Globus pallidus (tissue), 1 donor: ENCODE results near the gene LMNTD2.

Source experiments
- DNase-seq: peaks from one replicate; pipeline ENCODE4 v3.0.0-alpha.2; 2015; ENCODE audit warnings: low spot score

LMNTD2 gene

DNA sequence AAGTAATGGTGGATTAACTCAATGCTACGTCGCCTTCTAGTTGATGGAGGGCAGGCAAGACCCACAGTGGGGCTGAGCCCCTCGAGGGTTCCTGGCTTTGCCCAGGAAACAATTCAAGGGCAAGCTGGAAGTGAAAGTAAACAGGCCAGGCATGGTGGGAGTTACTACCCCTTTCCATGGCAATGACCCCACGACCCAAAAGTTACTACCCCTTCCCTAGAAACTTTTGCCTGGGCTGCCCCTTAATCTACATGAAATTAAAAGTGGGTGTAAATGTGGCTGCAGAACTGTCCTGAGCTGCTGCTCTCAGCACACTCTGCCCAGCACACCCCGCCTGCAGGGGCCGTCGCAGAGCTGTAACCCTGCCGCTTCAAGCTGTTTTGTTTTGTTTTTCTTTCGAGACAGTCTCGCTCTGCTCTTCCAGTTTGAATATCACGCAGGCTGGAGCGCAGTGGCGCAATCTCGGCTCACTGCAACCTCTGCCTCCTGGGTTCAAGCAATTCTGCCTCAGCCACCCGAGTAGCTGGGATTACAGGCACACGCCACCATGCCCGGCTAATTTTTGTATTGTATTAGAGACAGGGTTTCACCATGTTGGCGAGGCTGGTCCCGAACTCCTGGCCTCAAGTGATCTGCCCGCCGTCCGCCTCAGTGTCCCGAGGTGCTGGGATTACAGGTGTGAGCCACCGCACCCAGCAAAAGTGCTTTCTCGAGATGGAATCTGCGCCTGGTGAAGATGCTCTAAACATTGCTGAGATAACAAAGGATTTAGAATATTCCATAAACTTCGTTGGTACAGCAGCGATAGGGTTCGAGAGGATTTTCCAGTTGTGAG, 47.6 kb downstream of the LMNTD2 start:
- no peak for DNase-seq

DNA sequence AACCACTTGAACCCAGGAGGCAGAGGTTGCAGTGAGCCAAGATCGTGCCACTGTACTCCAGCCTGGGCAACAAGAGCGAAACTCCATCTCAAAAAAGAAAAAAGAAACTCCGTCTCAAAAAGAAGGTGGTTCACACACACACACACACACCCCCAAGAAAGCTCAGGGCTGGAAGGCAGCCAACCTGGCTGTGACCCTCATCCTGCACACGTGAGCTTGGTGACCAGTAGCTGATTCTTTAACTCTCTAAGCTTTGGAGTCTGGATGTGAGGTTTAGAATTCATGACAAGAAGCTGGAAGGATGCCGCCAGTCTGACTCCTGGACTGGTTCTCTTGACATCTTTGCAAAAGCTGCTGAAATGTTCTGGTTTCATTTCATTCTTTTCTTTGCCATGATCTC, 51.6 kb downstream of the LMNTD2 start:
- no peak for DNase-seq

DNA sequence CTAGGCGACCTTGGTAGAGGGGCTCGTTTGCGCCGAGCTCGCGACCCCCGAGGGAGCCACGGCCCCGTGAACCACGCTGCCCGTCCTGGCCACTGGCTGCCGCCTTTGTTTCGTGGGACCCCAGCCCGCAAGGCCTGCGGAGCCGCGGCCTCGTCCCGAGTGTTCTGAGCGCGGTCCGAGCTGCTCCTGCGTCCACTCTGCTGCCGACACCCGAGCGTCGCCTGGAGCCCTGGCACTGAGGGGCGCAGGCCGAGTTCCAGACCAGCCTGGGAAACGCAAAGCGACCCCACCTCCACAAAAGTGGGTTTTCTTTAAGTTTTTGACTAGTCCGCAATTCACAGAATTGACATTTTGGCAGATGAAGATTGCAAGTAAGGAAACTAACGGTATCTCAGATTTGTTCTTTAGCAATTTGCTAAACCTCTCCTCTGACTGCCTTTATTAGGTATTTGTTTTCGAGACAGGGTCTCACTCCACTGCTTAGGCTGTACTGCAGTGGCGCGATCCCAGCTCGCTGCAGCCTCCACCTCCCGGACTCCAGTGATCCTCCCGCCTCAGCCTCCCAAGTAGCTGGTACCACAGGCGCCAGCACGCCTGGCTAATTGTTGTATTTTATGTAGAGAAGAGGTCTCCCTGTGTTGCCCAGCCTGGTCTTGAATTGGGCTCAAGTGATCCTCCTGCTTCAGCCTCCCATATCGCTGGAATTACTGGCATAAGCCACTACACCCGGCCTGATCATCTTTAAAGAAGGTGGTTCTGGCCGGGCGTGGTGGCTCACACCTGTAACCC, 52.6 kb downstream of the LMNTD2 start:
- DNase-seq: no peak

DNA sequence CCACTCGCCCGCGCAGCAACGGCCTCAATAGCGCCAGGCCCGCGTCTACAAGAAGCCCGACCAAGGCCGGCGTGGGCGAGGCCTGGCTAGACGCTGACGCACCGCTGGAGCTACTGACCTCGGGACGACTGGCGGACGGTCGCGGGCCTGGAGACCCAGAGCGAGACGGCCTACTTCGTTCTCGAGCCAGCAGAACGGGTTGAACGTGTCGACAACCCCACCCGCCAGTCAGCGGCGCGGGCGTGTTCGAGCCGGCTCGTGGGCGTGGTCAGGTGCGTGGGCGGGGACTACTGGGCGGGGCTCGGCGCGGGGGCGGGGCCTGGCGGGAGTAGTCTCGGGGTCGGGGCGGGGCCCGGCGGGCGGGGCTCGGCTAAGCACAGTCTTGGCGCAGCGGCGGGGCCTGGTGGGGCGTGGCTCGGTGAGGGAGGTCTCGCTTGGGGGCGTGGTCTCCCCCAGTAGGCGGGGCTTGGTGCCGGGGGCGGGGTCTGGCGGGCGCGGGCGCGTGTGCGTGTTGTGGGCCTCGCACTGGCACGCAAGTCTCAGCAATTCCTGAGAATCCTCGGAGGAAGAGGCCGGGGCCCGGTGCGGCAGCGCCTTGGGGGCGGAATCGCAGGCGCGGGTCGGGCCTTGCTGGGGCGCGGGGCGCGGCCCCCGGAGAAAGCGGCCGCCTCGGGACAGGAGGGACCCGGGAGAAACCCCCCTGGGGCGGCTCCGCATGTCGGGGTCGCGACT, 53.4 kb downstream of the LMNTD2 start, which contains the start of gene RNH1:
RNH1 (minus strand) TSS at position 248 of the 732 bp plus-strand sequence. CDS start 5,080 bp downstream, outside the sequence.
- DNase-seq: peak; percentile 97

DNA sequence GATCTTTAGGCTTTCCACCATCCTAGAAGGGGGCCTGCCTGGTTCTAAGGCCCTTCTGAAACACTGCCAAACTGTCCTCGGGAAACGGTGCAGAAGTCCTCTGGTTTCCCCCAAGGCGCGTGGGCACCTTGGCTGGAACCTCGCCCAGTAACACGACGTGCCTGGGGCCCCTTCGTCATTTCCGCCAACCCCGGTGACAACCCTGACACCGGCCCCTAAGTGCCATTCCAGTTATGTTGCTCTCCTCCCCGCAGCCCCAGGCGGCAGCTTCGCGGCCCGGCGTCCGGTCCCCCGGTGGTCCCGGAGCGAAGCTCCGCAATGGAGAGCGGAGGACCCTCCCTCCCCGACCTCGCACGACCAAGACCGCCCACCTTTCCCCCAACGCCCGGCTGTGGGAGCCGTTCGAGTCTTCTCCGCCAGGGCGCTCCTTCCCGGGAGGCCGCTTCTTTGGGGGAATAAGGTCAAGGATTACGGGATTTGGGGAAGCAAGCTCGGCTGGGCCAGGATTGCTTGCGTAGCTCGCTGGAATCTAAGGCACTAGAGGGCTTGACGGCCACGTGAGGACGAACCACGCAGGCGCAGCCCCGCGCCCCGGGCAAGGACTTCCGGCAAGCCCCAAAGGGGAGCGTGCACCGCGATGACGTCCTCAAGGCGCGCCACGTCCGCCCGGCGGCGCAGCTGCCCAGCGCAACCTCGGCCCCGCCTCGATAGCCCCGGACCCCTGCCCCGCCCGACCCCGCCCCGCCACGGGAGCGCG, 54.1 kb downstream of the LMNTD2 start:
- DNase-seq: peak; percentile 96

DNA sequence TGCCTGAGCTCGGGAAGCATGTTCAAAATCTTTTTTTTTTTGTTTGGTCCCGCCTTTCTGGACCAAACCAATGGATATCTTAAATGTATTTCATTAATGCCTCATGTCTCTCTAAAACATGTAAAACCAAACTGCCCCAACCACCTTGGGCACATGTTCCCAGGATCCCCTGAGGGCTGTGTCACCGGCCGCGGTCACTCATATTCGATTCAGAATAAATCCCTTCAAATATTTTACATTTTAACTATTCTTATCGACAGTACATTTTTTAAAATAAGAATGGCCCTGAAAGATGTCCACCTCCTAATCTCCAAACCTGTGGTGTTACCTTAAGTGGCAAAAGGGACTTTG, 55.6 kb downstream of the LMNTD2 start:
- DNase-seq: no peak
